SK-N-SH treated with all-trans-retinoic acid at 6 μM for 48 hours (cell line): ENCODE measurements around the gene WAPL.

Experiments
- ATAC-seq: fragments of 200-7000 bp; cut with Tn5 transposase; 3 replicates; pipeline ENCODE4 v1.9.1; 2020; ENCODE audit warnings: mild to moderate bottlenecking, moderate library complexity
- BACH2 ChIP-seq: fragments of 250-450 bp; sonication (Bioruptor Pico); IDR thresholded peaks from 2 replicates; pipeline ENCODE4 v1.9.0; 2021; ENCODE audit warnings: mild to moderate bottlenecking, borderline replicate concordance
- CSDC2 ChIP-seq: fragments of 250-450 bp; sonication (Bioruptor Pico); IDR thresholded peaks from 2 replicates; pipeline ENCODE4 v1.5.0; 2020; ENCODE audit warnings: mild to moderate bottlenecking, moderate library complexity
- ESRRG ChIP-seq: fragments of 250-450 bp; sonication (Bioruptor Pico); IDR thresholded peaks from 2 replicates; pipeline ENCODE4 v1.6.1; 2021; ENCODE audit warnings: mild to moderate bottlenecking
- GLIS3 ChIP-seq: fragments of 250-450 bp; sonication (Bioruptor Pico); IDR thresholded peaks from 2 replicates; pipeline ENCODE4 v1.5.0; 2020; ENCODE audit warnings: mild to moderate bottlenecking, moderate library complexity
- OSR1 ChIP-seq: fragments of 250-450 bp; sonication (Bioruptor Pico); IDR thresholded peaks from 2 replicates; pipeline ENCODE4 v1.8.0; 2022; ENCODE audit warnings: moderate library complexity, mild to moderate bottlenecking, inconsistent platforms
- PPARA ChIP-seq: fragments of 250-450 bp; sonication (Bioruptor Pico); IDR thresholded peaks from 2 replicates; pipeline ENCODE4 v1.5.0; 2020; ENCODE audit warnings: mild to moderate bottlenecking, borderline replicate concordance
- RARB ChIP-seq: fragments of 250-450 bp; sonication (Bioruptor Pico); IDR thresholded peaks from 2 replicates; pipeline ENCODE4 v1.8.0; 2021; ENCODE audit warnings: mild to moderate bottlenecking, moderate library complexity
- SNAI2 ChIP-seq: fragments of 250-450 bp; sonication (Bioruptor Pico); IDR thresholded peaks from 2 replicates; pipeline ENCODE4 v1.5.0; 2020; ENCODE audit warnings: mild to moderate bottlenecking, moderate library complexity
- TCF4 ChIP-seq: fragments of 250-450 bp; sonication (Bioruptor Pico); IDR thresholded peaks from 2 replicates; pipeline ENCODE4 v1.8.0; 2021; ENCODE audit warnings: mild to moderate bottlenecking, moderate library complexity, borderline replicate concordance
- TOX ChIP-seq: fragments of 250-450 bp; sonication (Bioruptor Pico); IDR thresholded peaks from 2 replicates; pipeline ENCODE4 v1.8.0; 2021; ENCODE audit warnings: mild to moderate bottlenecking, moderate library complexity, borderline replicate concordance
- ZC3H10 ChIP-seq: fragments of 250-450 bp; sonication (Bioruptor Pico); IDR thresholded peaks from 2 replicates; pipeline ENCODE4 v1.5.1; 2021; ENCODE audit warnings: mild to moderate bottlenecking, moderate library complexity
- ZFP3 ChIP-seq: fragments of 250-450 bp; sonication (Bioruptor Pico); IDR thresholded peaks from 2 replicates; pipeline ENCODE4 v1.5.0; 2020; ENCODE audit warnings: mild to moderate bottlenecking, moderate library complexity
- ZFP30 ChIP-seq: fragments of 450-650 bp; formaldehyde crosslinking; IDR thresholded peaks from 2 replicates; pipeline ENCODE4 v1.5.0; 2022; ENCODE audit warnings: mild to moderate bottlenecking, moderate library complexity
- ZNF70 ChIP-seq: fragments of 450-650 bp; formaldehyde crosslinking; IDR thresholded peaks from 2 replicates; pipeline ENCODE4 v1.5.0; 2020; ENCODE audit warnings: mild to moderate bottlenecking, moderate library complexity
- ZNF8 ChIP-seq: fragments of 450-650 bp; formaldehyde crosslinking; IDR thresholded peaks from 2 replicates; pipeline ENCODE4 v1.5.0; 2020; ENCODE audit warnings: mild to moderate bottlenecking, moderate library complexity
- TF ChIP-seq, protein P1 (sequence below): fragments of 250-450 bp; sonication (Bioruptor Pico); IDR thresholded peaks from 2 replicates; pipeline ENCODE4 v1.5.1; 2020; ENCODE audit warnings: low read depth, mild to moderate bottlenecking, moderate library complexity
- TF ChIP-seq, protein P2 (sequence below): fragments of 250-450 bp; sonication (Bioruptor Pico); IDR thresholded peaks from 2 replicates; pipeline ENCODE4 v1.5.1; 2021; ENCODE audit warnings: mild to moderate bottlenecking, moderate library complexity
- TF ChIP-seq, protein P3 (sequence below): fragments of 250-450 bp; sonication (Bioruptor Pico); IDR thresholded peaks from 2 replicates; pipeline ENCODE4 v1.8.0; 2021; ENCODE audit warnings: low read depth, mild to moderate bottlenecking, moderate library complexity, borderline replicate concordance
- TF ChIP-seq, protein P4 (sequence below): fragments of 250-450 bp; sonication (Bioruptor Pico); IDR thresholded peaks from 2 replicates; pipeline ENCODE4 v1.8.0; 2020; ENCODE audit warnings: mild to moderate bottlenecking, moderate library complexity, borderline replicate concordance
- TF ChIP-seq, protein P5 (sequence below): fragments of 250-450 bp; sonication (Bioruptor Pico); IDR thresholded peaks from 2 replicates; pipeline ENCODE4 v1.5.0; 2020; ENCODE audit warnings: mild to moderate bottlenecking, moderate library complexity

WAPL gene

DNA sequence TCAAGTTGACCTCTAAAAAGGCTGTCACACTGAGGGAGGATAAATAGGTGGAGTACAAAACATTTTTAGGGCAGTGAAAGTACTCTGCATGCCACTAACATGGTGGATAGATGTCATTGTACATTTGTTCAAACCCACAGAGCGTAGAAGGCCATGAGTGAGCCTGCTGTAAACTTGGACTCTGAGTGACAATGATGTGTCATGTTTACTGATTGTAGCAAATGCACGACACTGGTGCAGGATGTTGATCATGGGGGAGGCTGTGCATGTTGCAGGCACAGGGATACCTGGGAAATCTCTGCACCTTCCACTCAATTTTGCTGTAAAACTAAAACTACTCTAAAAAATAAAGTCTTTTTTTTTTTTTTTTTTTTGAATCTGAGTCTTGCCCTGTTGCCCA lies 102.5 kb downstream of the WAPL start:
- TF ChIP-seq TCF4 (CRISPR knock-in tag): no peak
- TF ChIP-seq ZNF70 (CRISPR knock-in tag): no peak
- TF ChIP-seq, protein P1, sequence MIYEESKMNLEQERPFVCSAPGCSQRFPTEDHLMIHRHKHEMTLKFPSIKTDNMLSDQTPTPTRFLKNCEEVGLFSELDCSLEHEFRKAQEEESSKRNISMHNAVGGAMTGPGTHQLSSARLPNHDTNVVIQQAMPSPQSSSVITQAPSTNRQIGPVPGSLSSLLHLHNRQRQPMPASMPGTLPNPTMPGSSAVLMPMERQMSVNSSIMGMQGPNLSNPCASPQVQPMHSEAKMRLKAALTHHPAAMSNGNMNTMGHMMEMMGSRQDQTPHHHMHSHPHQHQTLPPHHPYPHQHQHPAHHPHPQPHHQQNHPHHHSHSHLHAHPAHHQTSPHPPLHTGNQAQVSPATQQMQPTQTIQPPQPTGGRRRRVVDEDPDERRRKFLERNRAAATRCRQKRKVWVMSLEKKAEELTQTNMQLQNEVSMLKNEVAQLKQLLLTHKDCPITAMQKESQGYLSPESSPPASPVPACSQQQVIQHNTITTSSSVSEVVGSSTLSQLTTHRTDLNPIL (CRISPR knock-in tag): no peak
- TF ChIP-seq, protein P2, sequence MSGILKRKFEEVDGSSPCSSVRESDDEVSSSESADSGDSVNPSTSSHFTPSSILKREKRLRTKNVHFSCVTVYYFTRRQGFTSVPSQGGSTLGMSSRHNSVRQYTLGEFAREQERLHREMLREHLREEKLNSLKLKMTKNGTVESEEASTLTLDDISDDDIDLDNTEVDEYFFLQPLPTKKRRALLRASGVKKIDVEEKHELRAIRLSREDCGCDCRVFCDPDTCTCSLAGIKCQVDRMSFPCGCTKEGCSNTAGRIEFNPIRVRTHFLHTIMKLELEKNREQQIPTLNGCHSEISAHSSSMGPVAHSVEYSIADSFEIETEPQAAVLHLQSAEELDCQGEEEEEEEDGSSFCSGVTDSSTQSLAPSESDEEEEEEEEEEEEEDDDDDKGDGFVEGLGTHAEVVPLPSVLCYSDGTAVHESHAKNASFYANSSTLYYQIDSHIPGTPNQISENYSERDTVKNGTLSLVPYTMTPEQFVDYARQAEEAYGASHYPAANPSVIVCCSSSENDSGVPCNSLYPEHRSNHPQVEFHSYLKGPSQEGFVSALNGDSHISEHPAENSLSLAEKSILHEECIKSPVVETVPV: no peak
- no peak for TF ChIP-seq SNAI2 (CRISPR knock-in tag)
- TF ChIP-seq, protein P3, sequence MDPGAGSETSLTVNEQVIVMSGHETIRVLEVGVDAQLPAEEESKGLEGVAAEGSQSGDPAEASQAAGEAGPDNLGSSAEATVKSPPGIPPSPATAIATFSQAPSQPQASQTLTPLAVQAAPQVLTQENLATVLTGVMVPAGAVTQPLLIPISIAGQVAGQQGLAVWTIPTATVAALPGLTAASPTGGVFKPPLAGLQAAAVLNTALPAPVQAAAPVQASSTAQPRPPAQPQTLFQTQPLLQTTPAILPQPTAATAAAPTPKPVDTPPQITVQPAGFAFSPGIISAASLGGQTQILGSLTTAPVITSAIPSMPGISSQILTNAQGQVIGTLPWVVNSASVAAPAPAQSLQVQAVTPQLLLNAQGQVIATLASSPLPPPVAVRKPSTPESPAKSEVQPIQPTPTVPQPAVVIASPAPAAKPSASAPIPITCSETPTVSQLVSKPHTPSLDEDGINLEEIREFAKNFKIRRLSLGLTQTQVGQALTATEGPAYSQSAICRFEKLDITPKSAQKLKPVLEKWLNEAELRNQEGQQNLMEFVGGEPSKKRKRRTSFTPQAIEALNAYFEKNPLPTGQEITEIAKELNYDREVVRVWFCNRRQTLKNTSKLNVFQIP: no peak
- no peak for TF ChIP-seq GLIS3 (CRISPR knock-in tag)
- TF ChIP-seq ZFP30 (CRISPR knock-in tag): no peak
- TF ChIP-seq PPARA (CRISPR knock-in tag): no peak
- TF ChIP-seq, protein P4, sequence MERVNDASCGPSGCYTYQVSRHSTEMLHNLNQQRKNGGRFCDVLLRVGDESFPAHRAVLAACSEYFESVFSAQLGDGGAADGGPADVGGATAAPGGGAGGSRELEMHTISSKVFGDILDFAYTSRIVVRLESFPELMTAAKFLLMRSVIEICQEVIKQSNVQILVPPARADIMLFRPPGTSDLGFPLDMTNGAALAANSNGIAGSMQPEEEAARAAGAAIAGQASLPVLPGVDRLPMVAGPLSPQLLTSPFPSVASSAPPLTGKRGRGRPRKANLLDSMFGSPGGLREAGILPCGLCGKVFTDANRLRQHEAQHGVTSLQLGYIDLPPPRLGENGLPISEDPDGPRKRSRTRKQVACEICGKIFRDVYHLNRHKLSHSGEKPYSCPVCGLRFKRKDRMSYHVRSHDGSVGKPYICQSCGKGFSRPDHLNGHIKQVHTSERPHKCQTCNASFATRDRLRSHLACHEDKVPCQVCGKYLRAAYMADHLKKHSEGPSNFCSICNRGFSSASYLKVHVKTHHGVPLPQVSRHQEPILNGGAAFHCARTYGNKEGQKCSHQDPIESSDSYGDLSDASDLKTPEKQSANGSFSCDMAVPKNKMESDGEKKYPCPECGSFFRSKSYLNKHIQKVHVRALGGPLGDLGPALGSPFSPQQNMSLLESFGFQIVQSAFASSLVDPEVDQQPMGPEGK: no peak
- no peak for TF ChIP-seq BACH2 (CRISPR knock-in tag)
- no peak for TF ChIP-seq CSDC2 (CRISPR knock-in tag)
- TF ChIP-seq OSR1: no peak
- TF ChIP-seq ZNF8 (CRISPR knock-in tag): no peak
- no peak for TF ChIP-seq TOX (CRISPR knock-in tag)
- TF ChIP-seq ZFP3 (CRISPR knock-in tag): no peak
- TF ChIP-seq, protein P5, sequence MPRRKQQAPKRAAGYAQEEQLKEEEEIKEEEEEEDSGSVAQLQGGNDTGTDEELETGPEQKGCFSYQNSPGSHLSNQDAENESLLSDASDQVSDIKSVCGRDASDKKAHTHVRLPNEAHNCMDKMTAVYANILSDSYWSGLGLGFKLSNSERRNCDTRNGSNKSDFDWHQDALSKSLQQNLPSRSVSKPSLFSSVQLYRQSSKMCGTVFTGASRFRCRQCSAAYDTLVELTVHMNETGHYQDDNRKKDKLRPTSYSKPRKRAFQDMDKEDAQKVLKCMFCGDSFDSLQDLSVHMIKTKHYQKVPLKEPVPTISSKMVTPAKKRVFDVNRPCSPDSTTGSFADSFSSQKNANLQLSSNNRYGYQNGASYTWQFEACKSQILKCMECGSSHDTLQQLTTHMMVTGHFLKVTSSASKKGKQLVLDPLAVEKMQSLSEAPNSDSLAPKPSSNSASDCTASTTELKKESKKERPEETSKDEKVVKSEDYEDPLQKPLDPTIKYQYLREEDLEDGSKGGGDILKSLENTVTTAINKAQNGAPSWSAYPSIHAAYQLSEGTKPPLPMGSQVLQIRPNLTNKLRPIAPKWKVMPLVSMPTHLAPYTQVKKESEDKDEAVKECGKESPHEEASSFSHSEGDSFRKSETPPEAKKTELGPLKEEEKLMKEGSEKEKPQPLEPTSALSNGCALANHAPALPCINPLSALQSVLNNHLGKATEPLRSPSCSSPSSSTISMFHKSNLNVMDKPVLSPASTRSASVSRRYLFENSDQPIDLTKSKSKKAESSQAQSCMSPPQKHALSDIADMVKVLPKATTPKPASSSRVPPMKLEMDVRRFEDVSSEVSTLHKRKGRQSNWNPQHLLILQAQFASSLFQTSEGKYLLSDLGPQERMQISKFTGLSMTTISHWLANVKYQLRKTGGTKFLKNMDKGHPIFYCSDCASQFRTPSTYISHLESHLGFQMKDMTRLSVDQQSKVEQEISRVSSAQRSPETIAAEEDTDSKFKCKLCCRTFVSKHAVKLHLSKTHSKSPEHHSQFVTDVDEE (CRISPR knock-in tag): no peak
- TF ChIP-seq ZC3H10 (CRISPR knock-in tag): no peak
- TF ChIP-seq RARB (CRISPR knock-in tag): no peak
- TF ChIP-seq, all 23 proteins: peak for 0
- no peak for ATAC-seq

DNA sequence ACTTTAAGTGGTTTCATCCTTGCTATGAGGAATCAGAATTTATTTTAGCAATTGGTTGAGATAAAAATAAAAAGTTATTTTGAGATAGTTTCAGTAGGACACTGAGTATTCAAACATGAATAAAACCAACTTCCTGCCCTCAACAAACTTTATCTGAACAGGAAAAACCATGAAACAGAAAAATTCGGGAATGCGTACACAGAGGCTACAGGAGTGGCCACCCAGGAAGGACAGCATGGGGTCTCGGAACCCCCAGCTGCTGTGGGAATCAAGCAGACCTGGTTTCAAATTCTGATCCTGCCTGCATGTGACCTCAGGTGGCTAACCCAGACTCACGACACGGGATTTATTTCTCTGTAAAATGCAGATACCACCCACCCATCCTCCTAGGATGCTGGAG lies 106.0 kb downstream of the WAPL start:
- TF ChIP-seq, protein P1 (CRISPR knock-in tag): no peak
- TF ChIP-seq BACH2 (CRISPR knock-in tag): no peak
- TF ChIP-seq, protein P5 (CRISPR knock-in tag): no peak
- TF ChIP-seq ZFP30 (CRISPR knock-in tag): no peak
- no peak for TF ChIP-seq TOX (CRISPR knock-in tag)
- TF ChIP-seq ZFP3 (CRISPR knock-in tag): no peak
- TF ChIP-seq GLIS3 (CRISPR knock-in tag): no peak
- no peak for TF ChIP-seq RARB (CRISPR knock-in tag)
- no peak for TF ChIP-seq ZNF70 (CRISPR knock-in tag)
- TF ChIP-seq, protein P3: no peak
- TF ChIP-seq ESRRG: no peak
- TF ChIP-seq SNAI2 (CRISPR knock-in tag): no peak
- no peak for ATAC-seq
